IPS-NIHi11 (cell line): ENCODE data around the gene IGFBP7.

ENCODE experiments used
- DNase-seq: peaks from one replicate; pipeline ENCODE4 v3.0.0; 2012; ENCODE audit warnings: mixed read lengths, low spot score

Gene IGFBP7

DNA sequence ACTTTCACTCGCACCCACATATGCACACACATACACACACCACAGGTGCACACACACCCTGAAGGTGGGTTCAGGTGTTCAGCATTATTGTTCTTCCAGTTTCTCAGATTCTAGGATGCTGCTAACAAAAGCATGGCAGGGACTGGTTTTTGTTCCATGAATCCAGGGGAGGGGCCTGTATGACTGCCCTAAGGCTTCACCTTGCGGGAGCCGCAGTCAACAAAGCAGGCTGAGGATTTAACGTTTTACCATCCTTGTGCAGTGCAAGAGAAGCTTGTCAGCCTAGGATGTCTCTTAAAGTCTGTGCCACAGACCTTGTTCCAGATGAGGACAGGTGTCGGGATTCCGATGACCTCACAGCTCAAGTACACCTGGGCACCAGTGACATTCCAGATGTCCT lies 69.7 kb downstream of the IGFBP7 start:
- DNase-seq: no peak

- no peak for DNase-seq
These were observed 70.8 kb downstream of the IGFBP7 start for GRCh38 chr4:57039345-57039744.

GRCh38 chr4:57037982-57038604 lies 72.1 kb downstream of the IGFBP7 start:
- DNase-seq: peak; percentile 77

DNA sequence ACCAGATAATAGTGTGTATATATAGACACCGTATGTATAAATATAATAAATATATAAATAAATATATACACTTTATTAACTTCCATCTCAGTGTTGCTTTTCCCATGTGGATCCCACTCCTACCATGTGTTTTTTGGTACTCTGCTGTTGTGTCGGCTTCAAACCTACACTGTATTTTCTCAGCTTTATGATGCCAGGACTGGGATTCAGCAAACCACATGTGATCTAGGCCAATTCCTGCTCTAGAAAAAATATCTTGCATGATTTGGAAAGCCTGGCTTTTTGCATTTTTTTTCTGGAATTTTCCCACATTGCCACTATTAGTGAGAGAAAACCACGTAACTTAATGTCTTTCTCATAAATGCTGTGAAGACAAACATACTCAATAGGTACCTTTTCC lies 75.7 kb downstream of the IGFBP7 start:
- DNase-seq: no peak

DNA sequence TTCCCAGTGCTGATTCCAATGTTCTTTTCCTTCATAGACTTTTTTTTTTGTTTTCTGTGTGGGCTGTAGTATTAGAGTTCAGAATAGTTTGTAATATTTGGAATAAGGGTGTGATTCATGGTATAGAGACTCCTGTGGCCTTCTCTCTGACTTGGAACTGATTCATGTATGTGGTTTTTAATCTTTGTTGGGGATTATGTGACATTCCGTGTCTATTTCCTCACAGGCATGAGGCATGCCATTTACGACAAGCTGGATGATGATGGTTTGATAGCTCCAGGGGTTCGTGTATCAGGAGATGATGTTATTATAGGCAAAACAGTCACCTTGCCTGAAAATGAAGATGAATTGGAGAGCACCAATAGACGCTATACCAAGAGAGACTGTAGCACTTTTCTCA lies 87.1 kb downstream of the IGFBP7 start:
- DNase-seq: no peak

DNA sequence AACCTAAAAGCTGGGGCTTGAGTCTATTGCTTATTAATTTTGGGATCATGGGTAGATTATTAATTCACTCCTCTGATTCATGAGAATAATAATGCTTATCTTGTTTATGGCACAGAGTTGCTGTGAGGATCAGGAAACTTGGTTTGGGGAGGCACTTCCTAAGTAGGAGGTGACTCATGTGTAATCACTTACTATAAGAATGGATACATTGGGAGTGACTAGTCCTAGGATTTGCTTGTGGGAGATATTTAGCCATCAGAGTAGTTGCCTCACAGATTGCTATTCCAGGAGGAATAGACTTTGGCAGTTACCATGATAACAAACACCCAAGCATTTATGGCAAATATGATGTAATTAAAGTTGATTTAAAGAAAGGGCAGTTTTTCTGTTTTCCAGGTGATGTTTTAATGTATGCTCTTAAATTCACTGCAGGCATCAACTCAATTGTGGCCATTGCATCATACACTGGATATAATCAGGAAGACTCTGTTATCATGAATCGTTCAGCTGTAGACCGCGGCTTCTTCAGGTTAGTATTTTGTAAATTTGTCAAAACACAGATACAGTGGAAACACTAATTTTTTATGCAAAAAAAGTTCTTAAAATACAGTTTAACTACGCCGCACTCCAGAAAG lies 89.6 kb downstream of the IGFBP7 start:
- no peak for DNase-seq

- no peak for DNase-seq
These were observed 91.2 kb downstream of the IGFBP7 start for GRCh38 chr4:57018980-57019379.

DNA sequence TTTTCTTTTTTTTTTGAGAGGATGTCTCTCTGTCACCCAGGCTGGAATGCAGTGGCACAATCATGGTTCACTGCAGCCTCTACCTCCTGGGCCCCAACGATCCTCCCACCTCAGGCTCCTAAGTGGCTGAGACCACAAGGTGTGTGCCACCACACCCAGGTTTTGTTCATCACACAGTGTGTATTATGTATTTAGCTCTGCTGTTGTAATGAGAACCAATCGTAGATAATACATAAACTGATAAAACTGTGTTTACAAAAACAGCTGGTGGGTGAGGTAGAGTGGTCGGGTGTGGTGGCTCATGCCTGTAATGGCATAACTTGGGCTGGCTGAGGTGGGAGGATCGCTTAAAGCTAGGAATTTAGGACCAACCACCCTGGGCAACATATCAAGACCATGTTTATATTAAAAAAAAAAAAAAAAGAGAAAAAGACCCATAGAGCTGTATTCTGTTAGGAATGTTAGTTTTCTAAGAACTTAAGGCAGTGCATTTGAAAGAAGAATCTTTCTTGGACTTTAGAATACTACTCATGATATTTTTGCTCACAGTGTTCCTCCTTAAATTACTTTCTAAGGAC lies 96.6 kb downstream of the IGFBP7 start:
- no peak for DNase-seq

DNA sequence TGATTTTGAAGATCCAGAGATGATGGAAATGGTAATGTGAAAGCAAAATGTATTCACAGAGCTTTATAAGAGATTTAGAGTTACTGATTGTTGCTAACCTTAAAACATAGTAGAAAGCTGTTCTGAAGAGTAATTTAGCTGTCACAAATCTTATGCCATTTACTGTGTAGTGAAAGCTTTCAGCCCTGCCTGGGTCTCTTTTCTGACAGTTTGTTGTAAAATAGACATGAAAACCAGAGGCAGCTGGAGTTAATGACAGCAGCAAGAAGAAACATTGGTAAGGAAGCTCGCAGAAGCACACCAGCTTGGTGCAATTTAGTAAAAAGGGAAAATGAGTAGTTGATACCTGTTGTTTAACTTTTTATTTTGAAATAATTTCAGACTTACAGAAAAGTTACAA lies 110.4 kb downstream of the IGFBP7 start:
- no peak for DNase-seq

- DNase-seq: no peak
These were observed 114.7 kb downstream of the IGFBP7 start for GRCh38 chr4:56995525-56995924.

DNA sequence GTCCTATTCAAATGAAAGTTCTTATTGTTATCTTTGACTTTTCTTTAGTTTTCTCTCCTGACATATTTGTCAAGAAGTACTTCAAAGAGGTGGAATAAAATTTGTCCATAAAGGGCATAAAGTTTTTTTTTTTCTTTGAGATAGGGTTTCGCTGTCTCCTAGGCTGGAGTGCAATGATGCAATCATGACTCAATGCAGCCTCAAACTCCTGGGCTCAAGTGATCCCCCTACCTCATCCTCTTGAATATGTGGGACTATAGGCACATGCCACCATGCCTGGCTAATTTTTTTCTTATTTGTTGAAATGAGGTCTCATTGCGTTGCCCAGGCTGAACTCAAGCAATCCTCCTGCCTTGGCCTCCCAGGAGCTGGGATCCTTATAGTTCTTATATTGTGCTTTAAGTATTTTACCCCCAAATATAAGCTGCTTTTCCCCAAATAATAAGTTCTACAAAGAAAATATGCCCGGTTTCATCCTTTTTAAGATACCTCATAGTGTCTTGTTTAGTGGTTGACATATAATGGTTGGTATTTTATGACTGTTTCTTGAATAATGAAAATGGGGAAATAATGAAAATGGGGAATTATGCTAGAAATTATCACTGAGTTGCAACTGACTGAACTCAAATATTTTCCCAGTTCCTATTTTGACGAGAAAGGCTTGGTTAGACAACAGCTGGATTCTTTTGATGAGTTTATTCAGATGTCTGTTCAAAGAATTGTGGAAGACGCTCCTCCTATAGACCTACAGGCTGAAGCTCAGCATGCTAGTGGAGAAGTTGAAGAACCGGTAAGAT lies 119.9 kb downstream of the IGFBP7 start:
- DNase-seq: no peak

GRCh38 chr4:56986952-56987351 lies 123.2 kb downstream of the IGFBP7 start:
- no peak for DNase-seq

- no peak for DNase-seq
These were observed 124.0 kb downstream of the IGFBP7 start for GRCh38 chr4:56986192-56986591.

DNA sequence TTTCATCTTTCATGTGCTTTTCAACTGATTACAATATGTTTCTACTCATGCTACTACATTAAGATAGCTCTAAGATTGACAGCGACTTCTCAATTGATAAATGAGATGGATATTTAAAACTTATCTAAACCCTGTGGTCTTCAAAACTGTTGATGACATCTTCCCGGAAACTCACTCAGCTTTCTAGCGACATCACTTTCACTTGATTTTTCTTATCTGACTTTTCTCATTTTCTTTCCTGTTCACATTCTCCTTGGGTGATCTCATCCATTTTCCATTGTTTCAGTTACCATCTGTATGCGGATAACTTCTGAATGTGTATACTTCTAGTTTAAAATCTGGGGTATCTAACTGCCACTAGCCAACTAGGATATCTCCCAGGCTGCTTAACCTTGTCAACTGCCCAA lies 128.4 kb downstream of the IGFBP7 start:
- DNase-seq: no peak
